CD14-positive monocyte (primary cell): ENCODE results near the gene DLEC1. TPM values are rescaled to one million over a fixed set of nuclear protein-coding genes. Genes with fewer than 3 reads are reported as not detected.

Experiments used
- DNase-seq, 3 donors: peaks; one replicate each; pipeline ENCODE4 v3.0.0-alpha.2; 2011 to 2022
- H2AFZ ChIP-seq: 2 replicates; pipeline ENCODE4 v1.6.0; 2012; ENCODE audit warnings: mild to moderate bottlenecking, low read depth, low read length, inconsistent platforms; ENCODE audit not compliant: insufficient read depth, poor library complexity, severe bottlenecking
- H3K27ac ChIP-seq, 2 donors: 1 replicate in 1 of 2; 2 replicates in 1 of 2; pipeline ENCODE4 v1.5.1; 2012 to 2013; ENCODE audit warnings: low read length in 2 of 2, control low read depth in 1 of 2, inconsistent platforms in 1 of 2, low read depth in 1 of 2, mild to moderate bottlenecking in 1 of 2
- H3K27me3 ChIP-seq, 2 donors: one replicate each; pipeline versions ENCODE4 v1.6.0 to v1.6.1; 2011 to 2013; ENCODE audit warnings: low read length in 2 of 2; ENCODE audit not compliant: control insufficient read depth in 2 of 2, insufficient read depth in 2 of 2
- H3K36me3 ChIP-seq, 2 donors: replicated peaks in 1 of 2; 1 replicate in 1 of 2; 2 replicates in 1 of 2; pipeline versions ENCODE4 v1.5.1 to v1.6.1; 2012 to 2013; ENCODE audit warnings: low read length in 2 of 2, control low read depth in 1 of 2, inconsistent platforms in 1 of 2, mild to moderate bottlenecking in 1 of 2; ENCODE audit not compliant: insufficient read depth in 2 of 2, control insufficient read depth in 1 of 2
- H3K4me1 ChIP-seq, 2 donors: 1 replicate in 1 of 2; 2 replicates in 1 of 2; pipeline versions ENCODE4 v1.5.1 to v1.6.1; 2012 to 2013; ENCODE audit warnings: low read length in 2 of 2, control low read depth in 1 of 2, inconsistent platforms in 1 of 2, mild to moderate bottlenecking in 1 of 2, moderate library complexity in 1 of 2; ENCODE audit not compliant: insufficient read depth in 2 of 2, control insufficient read depth in 1 of 2
- H3K4me2 ChIP-seq: replicated peaks from 2 replicates; pipeline ENCODE3; 2012; ENCODE audit warnings: low read length, moderate library complexity, mild to moderate bottlenecking; ENCODE audit not compliant: poor library complexity, severe bottlenecking; ENCODE audit errors: extremely low read depth
- H3K4me3 ChIP-seq, 3 experiments: fragments of 200-600 bp in 1 of 3; sonication (generic) in 1 of 3; replicated peaks in 1 of 3; 1 replicate in 2 of 3; 2 replicates in 1 of 3; pipeline ENCODE4 v1.5.1; 2011 to 2013; ENCODE audit warnings: low read length in 3 of 3, mild to moderate bottlenecking in 3 of 3, control low read depth in 2 of 3, low read depth in 2 of 3, inconsistent platforms in 1 of 3, moderate library complexity in 1 of 3
- H3K79me2 ChIP-seq: 2 replicates; pipeline ENCODE4 v1.6.0; 2012; ENCODE audit warnings: mild to moderate bottlenecking, control low read depth, inconsistent platforms, low read length, moderate library complexity; ENCODE audit not compliant: insufficient read depth
- H3K9ac ChIP-seq: 2 replicates; pipeline ENCODE4 v1.6.0; 2017; ENCODE audit warnings: low read length, mild to moderate bottlenecking; ENCODE audit not compliant: insufficient read depth, poor library complexity, severe bottlenecking
- H3K9me3 ChIP-seq, 2 donors: replicated peaks in 1 of 2; 1 replicate in 1 of 2; 2 replicates in 1 of 2; pipeline versions ENCODE4 v1.5.1 to v1.6.1; 2012 to 2013; ENCODE audit warnings: low read length in 2 of 2, control low read depth in 1 of 2; ENCODE audit not compliant: control insufficient read depth in 1 of 2, insufficient read depth in 1 of 2
- H4K20me1 ChIP-seq: 2 replicates; pipeline ENCODE4 v1.6.0; 2012; ENCODE audit warnings: mild to moderate bottlenecking, low read length, control low read depth, moderate library complexity; ENCODE audit not compliant: insufficient read depth
- H3K27ac Mint-ChIP-seq, 7 donors: one replicate each; pipeline ENCODE4 v1.8.0; 2020; ENCODE audit warnings: mild to moderate bottlenecking in 7 of 7, mixed read lengths in 7 of 7, moderate library complexity in 6 of 7, inconsistent platforms in 2 of 7
- H3K27me3 Mint-ChIP-seq, 3 donors: one replicate each; pipeline ENCODE4 v1.8.0; 2021 to 2022; ENCODE audit warnings: low read depth in 3 of 3, mild to moderate bottlenecking in 3 of 3, mixed read lengths in 3 of 3, moderate library complexity in 3 of 3, inconsistent platforms in 1 of 3
- H3K36me3 Mint-ChIP-seq, 2 donors: one replicate each; pipeline ENCODE4 v1.8.0; 2020; ENCODE audit warnings: mixed read lengths in 2 of 2, inconsistent platforms in 1 of 2, mild to moderate bottlenecking in 1 of 2
- H3K4me1 Mint-ChIP-seq: one replicate; pipeline ENCODE4 v1.8.0; 2020; ENCODE audit warnings: mild to moderate bottlenecking, mixed read lengths
- H3K4me3 Mint-ChIP-seq, 2 donors: one replicate each; pipeline ENCODE4 v1.8.0; 2020; ENCODE audit warnings: mild to moderate bottlenecking in 2 of 2, mixed read lengths in 2 of 2, moderate library complexity in 1 of 2
- H3K9me3 Mint-ChIP-seq, 7 donors: one replicate each; pipeline ENCODE4 v1.8.0; 2020 to 2022; ENCODE audit warnings: mixed read lengths in 7 of 7, mild to moderate bottlenecking in 6 of 7, moderate library complexity in 6 of 7, inconsistent platforms in 2 of 7
- WGBS: methylation state at CpG from one replicate; pipeline ENCODE4 v1.1.5; 2013; ENCODE audit warnings: missing lambda C conversion rate; ENCODE audit not compliant: insufficient coverage; 5-methylcytosine and 5-hydroxymethylcytosine counted together
- intact Hi-C, 2 donors: fragments of 100-400 bp; cut with micrococcal nuclease; formaldehyde crosslinking; loops; one replicate each; pipeline versions ENCODE4 v1.15.0 to v1.15.1; 2023
- polyA plus RNA-seq, 3 donors: library from polyadenylated mRNA; depleted of rRNA in 1 of 3; unstranded in 2 of 3; stranded (reverse) in 1 of 3; fragments of 300-500 nt in 2 of 3; fragments of >200 nt in 1 of 3; fragmentation: Illumina TruSeq in 2 of 3; gene quantifications; 1 replicate in 2 of 3; 2 replicates in 1 of 3; pipeline ENCODE4 v1.2.3, GENCODE V29; 2012 to 2021
- TF ChIP-seq, protein P1 (sequence below): fragments of 200-600 bp; IDR thresholded peaks from one replicate; pipeline ENCODE4 v1.8.0; 2022; ENCODE audit warnings: antibody characterized with exemption, mild to moderate bottlenecking

DLEC1 gene
- polyA plus RNA-seq, 3 donors: 0.11 to 0.81 (median 0.14) TPM

DNA sequence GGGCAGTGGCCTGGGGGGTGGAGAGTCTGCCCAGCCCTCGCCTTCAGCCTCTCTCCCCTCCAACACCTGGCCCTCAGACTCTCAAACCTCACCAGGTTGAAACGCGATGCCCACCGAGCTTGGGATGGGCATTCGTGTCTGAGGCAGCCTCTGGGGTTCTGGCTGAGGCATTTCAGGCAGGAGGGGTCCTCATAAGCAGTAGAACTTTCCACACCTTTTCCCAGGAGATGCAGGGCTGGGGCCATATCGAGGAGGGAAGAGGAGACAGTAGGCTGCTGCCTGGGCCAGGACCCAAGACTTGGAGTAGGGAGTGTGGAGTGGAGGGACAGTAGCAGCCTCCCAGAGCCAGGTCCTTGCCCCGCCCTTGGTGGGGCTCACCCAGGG, 73.4 kb downstream of the DLEC1 start:
- H3K9me3 ChIP-seq: no peaks in the 10 kb centered on the region
- Mint-ChIP-seq H3K36me3 (peaks cover 0 to 7% of the 10 kb centered on the region in 2 donors), H3K9me3 (no peaks in the 10 kb centered on the region), H3K27ac (no peak overlapping the region), H3K4me1 (peaks cover 38% of the 10 kb centered on the region), H3K4me3 (no peak overlapping the region), H3K27me3 (peaks cover 3 to 12% (median 10%) of the 10 kb centered on the region in 3 donors)
- H2AFZ ChIP-seq: no peak overlapping the region
- no peak for DNase-seq
- H3K36me3 ChIP-seq: no peaks in the 10 kb centered on the region
- H3K4me2 ChIP-seq: no peak overlapping the region
- WGBS: 96% methylated on average over 5 of the region's 7 CpGs
- no peak overlapping the region for H3K27ac ChIP-seq
- no peak overlapping the region for H3K9ac ChIP-seq
- H3K27me3 ChIP-seq: no peaks in the 10 kb centered on the region
- peaks cover 9% of the 10 kb centered on the region for H4K20me1 ChIP-seq
- no peaks in the 10 kb centered on the region for H3K79me2 ChIP-seq
- no peak overlapping the region for H3K4me3 ChIP-seq
- intact Hi-C loops: loop anchor here in 1 of 2 donors (10.0 kb wide), 1 partner anchor 138 kb away; no protein-coding TSS in a partner anchor
- peaks cover 27 to 32% of the 10 kb centered on the region in 2 donors for H3K4me1 ChIP-seq
- TF ChIP-seq, protein P1, sequence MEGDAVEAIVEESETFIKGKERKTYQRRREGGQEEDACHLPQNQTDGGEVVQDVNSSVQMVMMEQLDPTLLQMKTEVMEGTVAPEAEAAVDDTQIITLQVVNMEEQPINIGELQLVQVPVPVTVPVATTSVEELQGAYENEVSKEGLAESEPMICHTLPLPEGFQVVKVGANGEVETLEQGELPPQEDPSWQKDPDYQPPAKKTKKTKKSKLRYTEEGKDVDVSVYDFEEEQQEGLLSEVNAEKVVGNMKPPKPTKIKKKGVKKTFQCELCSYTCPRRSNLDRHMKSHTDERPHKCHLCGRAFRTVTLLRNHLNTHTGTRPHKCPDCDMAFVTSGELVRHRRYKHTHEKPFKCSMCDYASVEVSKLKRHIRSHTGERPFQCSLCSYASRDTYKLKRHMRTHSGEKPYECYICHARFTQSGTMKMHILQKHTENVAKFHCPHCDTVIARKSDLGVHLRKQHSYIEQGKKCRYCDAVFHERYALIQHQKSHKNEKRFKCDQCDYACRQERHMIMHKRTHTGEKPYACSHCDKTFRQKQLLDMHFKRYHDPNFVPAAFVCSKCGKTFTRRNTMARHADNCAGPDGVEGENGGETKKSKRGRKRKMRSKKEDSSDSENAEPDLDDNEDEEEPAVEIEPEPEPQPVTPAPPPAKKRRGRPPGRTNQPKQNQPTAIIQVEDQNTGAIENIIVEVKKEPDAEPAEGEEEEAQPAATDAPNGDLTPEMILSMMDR: no peak

DNA sequence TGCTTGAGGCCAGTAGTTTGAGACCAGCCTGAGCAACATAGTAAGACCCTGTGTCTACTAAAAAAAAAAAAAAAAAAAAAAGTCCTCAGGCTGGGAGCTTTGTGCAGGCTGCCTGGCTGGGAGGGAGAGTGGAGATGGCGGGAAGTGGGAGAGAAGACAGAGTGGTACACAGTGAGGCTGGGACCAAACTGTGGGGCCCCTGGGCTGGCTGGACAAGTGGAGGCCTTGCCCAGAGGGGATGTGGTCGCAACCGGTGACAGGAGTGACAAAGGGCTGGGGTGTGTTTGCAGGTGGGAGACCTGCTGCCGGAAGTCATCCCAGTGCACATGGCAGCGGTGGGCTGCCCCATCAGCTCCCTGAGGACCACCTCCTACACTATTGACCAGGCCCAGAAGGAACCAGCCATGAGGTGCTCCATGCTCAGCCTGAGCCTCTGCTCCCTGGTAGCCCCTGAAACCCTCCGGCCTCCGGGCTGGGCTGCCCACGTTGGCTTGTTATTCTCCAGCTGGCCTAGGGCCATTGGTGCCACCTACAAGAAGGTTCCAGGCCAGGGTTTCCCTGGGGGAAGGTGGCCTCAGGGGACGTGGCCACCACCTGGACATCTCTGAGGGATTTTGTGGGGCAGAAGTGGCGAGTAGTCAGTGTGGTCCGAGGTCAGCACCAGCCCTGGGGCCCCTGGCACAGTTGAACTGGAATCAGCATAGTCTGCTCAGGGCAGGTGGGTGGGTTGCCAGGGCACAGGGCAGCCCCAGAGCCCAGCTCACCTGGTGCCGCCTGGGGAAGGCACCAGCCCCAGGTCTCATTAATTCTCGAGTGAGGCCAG, 75.3 kb downstream of the DLEC1 start:
- Histone ChIP-seq H3K36me3 (peaks cover 0 to 12% of the 10 kb centered on the region in 2 donors), H3K9me3 (no peaks in the 10 kb centered on the region), H3K79me2 (no peaks in the 10 kb centered on the region), H2AFZ (no peak overlapping the region), H3K4me3 (no peak overlapping the region), H3K4me2 (no peak overlapping the region), H3K4me1 (peaks cover 8 to 18% of the 10 kb centered on the region in 2 donors), H3K9ac (no peak overlapping the region), H3K27ac (no peak overlapping the region), H4K20me1 (peaks cover 28% of the 10 kb centered on the region), H3K27me3 (no peaks in the 10 kb centered on the region)
- WGBS: 97% methylated on average over 8 of the region's 13 CpGs
- peaks cover 3 to 12% (median 10%) of the 10 kb centered on the region in 3 donors for H3K27me3 Mint-ChIP-seq
- TF ChIP-seq, protein P1: no peak
- no peak for DNase-seq
- H3K4me3 Mint-ChIP-seq: no peak overlapping the region
- H3K36me3 Mint-ChIP-seq: peaks cover 13 to 22% of the 10 kb centered on the region in 2 donors
- intact Hi-C loops: loop anchor here in 1 of 2 donors (10.0 kb wide), 1 partner anchor 139 kb away; no protein-coding TSS in a partner anchor
- peaks cover 29% of the 10 kb centered on the region for H3K4me1 Mint-ChIP-seq
- no peaks in the 10 kb centered on the region for H3K9me3 Mint-ChIP-seq
- no peak overlapping the region for H3K27ac Mint-ChIP-seq
